ENCODE results near the gene ZFAND5.
A peak's percentile ranks its signal among the peaks of the same experiment; 100 is the strongest.

The ZFAND5 gene, protein sequence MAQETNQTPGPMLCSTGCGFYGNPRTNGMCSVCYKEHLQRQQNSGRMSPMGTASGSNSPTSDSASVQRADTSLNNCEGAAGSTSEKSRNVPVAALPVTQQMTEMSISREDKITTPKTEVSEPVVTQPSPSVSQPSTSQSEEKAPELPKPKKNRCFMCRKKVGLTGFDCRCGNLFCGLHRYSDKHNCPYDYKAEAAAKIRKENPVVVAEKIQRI

DNA sequence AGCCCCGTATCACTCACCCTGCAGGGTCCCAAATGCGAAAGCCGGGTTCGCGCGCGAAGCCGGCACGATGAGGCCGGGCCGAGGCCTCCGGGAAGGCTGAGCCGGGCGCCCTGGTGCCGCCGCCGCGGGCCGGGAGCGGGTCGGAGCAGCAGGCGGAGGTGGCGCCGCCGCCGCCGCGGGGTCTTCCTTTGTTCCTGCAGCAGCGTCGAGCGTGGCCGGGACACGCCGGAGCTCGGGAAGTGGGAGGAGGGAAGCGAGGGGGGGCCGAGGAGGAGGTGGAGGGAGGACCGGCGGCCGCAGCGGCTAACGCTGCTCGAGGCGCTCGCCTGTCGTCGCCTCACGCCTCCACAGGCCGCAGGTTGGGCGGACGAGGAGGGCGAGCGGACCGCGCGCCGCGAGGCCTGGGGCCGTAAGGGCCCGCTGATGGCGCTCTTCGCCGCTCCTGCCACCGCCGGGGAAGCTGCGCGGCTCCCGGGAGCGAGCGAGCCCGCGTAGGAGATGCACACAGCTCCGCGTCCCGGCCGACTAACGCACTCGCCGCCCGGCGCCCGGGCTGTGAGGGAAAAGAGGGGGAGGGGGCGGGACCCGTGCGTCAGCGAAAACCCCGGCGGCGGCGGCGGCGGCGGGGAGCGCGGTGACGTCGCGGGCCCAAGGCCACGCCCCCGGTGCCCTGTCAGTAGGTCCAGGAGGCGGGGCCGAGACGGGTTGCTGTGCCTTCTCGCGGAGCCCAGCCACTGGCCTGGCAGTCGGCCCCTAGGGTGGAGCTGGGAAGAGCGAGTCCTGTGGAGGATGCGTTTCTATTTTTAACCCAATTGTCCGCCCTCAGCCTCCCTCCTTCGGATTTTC lies at the start of gene ZFAND5:
ZFAND5 (minus strand) TSS at position 530 of the 846 bp plus-strand sequence. CDS start 4,430 bp downstream, outside the sequence.
- peak; percentile 70 to 94 (median 86) for DNase-seq

DNA sequence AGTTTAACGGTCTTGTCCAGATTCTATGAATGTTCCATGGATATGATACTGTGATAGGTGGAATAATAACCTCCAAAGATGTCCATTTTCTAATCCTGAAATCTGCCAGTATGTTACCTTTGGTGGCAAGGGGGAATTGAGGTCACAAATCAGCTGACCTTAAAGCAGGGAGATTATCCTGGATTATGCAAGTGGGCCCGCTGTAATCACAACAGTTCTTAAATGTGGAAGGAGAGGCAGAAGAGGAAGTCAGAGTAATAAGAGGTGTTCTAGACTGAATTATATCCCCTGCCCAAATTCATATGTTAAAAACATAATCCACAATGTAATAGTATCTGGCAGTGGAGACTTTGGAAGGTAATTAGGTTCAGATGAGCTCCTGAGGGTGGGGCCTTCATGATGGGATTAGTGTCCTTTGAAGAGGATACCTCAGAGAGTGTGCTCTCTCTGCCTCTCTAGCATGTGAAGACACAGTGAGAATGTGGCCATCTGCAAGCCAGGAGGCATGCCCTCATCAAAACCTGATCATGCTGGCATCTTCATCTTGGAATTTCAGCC lies 47.6 kb upstream of the ZFAND5 start:
- DNase-seq: no peak

DNA sequence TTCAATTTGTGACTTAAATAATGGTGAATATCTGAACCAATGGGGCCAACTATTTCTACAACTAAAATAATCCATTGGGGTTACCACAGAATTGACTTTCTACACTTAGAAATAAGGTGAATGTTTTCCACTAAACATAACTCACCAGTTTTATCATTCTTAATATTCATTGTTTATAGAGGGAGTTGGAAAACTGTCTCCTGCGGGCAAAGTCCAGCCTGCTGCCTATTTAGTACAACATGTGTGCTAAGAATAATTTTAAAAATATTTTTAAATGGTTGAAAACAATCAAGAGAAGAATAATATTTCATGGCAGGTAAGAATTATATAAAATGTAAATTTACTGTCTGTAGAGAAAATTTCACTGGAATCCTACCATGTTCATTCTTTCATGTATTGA lies 45.2 kb upstream of the ZFAND5 start:
- no peak for DNase-seq

DNA sequence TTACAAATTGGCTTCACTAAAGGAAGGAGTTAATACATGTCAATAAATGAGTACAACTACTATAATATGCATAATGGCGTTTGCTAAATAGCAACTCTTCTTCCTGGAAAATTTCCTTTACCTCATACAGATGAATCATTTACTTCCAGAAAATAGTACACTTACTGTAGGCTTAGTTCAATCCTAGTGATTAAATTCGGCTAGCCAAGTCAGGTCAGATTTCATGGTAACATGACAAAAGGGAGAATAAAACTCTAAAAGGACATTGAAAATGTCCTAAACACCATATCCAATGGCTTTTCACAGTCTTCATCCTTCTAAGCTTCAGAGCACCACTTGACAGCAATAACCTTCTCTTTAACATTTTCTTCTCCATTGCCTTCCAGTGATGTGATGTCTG lies 42.1 kb upstream of the ZFAND5 start:
- DNase-seq: no peak

DNA sequence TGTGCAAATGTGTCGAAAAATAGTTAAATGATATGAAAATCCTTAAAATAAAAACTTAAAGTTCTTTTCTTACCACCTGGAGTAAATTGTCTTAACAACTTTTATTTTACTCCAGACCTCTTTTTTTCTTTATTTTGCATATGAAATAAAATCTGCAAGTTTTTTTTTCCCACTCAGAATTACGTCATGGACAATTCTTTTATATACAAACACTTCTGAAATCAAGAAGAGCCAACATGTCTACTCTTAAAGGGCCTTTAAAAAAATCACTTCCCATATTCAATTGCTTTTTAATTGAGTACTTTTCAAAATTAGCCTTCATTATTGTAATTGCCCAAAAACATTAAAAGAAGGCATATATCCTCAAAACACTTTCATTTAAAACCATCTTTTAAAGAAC lies 37.7 kb upstream of the ZFAND5 start:
- DNase-seq: no peak

DNA sequence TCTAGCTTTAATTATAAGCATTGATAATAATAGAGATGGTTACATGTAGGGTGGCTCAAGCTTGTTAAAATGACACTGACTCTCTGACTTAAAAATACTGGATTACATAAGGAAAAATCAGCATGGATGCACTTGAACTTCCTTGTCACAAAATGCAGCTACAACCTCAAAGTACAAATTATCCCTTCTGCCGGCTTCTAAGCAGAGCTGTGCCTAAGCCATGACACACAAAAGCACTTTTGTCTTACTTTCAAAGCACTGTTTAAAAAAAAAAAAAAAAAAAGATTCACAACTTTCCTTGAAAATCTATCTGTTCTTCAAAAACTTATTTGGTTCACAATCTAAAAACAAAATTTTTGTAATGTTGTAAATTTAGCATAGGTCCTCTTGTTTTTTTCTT lies 36.4 kb upstream of the ZFAND5 start:
- no peak for DNase-seq

DNA sequence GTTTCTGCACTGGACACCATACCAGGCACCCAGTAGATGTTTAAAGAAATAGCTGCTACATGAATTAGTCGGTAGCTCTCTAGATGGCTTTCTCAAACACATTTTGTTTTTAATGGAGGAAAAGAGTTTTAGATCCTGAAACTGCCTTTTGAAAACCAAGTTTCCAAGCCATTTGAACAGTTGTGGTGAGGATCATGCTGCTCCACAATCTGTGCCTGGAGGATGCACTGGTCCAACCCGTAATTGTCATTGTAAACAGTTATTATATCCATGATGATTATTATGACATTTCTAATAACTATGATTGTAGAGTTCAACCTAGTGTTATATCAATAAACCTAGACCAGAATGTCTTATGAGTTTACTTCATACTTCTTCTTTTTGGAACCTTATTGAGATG lies 35.9 kb upstream of the ZFAND5 start:
- DNase-seq: no peak

DNA sequence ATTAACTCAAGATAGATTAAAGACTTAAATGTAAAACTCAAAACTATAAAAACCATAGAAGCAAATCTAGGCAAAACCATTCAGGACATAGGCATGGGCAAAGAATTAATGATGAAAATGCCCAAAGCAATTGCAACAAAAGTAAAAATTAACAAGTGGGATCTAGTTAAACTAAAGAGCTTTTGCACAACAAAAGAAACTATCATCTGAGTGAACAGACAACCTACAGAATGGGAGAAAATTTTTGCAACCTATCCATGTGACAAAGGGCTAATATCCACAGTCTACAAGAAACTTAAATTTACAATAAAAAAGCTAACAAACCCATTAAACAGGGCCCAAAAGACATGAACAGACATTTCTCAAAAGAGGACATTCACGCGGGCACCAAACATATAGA lies 34.4 kb upstream of the ZFAND5 start:
- no peak for DNase-seq

DNA sequence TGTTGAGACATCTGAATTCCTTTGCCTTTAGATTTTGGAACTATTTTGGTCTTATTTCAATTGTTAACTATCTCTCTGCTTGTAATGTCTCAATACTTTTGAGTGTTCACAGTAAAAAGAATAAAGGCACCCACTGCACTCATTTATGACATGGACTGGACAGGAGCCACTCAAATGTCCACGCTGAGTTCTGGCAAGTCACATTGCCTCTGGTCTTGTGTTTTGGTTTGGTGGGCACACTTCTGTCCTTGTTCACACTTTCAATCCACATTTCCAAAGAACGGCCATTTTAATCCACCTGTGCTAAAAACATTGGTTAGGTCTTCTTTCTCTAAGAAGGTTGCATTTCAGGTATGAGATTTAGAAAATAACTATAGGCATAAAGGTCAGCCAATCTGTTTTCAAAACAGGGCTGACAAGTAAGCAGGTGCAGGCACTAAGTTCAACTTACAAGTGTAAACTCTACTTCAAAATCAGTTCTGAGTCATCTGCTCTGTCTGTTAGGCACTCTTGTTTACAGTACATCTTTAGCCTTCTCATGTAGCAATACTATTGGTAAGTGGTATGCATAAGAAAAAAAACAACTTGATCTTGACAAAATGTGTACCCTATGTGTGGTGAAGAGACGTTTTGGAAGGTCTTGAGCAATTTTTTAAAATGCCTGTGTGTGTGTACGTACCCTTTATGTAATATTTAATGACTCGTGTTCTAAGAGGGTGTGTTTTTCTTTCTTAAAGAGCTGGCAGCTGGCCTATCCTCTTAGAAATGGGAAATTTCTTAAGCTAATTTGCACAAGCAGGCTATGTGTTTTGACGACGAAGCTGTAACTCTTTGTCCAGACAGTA lies 31.5 kb upstream of the ZFAND5 start:
- DNase-seq: no peak

DNA sequence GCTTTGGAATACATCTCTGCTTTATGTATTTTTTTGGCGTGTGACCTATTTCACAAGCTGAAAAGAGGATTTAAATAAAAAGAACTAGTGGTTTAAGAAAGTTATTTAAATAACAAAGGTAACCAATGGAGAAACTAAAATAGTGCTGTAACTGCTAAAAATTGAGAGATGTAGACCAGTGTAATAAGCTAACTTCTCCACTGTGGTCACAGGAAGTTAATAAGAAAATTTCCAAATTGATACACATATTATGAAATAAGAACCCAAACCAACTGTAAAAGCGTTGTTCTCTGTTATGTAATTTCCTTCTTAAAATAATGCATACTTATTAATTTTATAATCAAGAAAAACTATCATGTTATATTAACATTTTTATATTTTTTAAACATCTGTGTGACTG lies 29.1 kb upstream of the ZFAND5 start:
- no peak for DNase-seq

DNA sequence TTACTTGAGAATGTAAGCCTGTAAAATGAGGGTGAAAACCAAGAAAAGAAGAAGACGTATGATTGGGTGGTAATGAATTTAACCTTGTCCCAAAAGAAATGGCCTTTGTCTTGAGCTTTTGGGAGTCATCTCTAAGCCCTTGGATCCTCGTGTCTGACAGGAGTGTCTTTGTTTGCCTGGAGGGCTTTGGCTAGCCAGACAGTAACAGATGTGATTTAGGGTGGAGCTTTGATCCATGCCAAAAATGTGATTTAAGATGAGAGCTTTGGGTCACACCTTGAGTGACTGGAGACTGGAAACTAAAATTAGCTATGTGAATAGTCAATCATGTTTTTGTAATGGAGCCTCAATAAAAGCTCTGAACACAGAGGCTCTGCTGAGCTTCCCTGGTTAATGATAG lies 25.9 kb upstream of the ZFAND5 start:
- no peak for DNase-seq

DNA sequence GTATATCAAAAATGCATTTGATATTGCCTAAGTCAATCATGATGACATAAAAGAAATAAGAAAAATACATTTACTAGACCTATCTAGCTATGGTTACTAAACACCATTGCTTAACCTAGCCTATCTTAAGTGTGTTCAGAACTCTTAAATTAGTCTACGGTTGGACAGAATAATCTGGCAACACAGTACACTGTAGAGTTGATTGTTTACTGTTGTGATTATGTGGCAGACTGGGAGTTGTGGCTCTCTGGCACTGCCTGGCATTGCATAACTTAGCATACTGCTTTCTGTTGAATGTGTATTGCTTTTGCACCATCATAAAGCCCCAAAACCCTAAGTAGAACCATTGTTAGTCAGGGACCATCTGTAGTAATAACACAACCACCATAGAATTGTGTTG lies 21.2 kb upstream of the ZFAND5 start:
- DNase-seq: no peak

DNA sequence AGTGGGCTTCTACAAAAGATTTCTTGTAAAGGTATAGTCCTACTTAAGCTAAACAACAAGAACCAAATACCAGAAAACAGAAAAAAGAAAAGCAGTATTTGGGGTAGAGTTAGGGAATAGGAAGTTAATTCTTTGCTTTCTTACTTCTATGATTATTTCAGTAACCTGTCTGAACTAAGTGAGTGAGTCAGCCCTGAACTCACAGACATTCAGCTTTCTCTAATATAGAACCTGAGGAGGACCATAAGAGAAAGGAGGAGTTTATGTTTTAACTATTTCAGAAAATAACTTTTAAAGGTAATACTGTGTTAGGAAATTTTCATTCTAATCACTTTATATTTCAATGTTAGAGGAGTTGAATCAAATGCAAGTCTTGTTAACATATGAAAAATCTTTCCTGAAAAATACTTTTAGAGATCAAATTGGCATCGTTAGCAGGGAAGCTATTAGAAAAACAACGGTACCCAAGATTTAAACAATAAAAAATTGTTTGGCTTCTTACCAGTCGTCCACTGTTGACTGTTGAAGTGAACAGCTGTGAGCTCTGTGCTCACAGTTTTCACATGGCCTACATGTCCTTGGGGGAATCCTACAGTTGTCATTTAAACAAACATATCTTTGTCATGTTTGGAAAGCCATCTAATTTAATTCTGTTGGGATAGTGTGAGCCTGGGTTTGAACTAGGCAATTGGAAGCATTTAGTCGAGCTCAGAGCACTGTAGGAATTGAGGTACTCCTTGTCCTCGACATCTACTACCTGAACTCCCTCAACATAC lies 19.9 kb upstream of the ZFAND5 start:
- no peak for DNase-seq

DNA sequence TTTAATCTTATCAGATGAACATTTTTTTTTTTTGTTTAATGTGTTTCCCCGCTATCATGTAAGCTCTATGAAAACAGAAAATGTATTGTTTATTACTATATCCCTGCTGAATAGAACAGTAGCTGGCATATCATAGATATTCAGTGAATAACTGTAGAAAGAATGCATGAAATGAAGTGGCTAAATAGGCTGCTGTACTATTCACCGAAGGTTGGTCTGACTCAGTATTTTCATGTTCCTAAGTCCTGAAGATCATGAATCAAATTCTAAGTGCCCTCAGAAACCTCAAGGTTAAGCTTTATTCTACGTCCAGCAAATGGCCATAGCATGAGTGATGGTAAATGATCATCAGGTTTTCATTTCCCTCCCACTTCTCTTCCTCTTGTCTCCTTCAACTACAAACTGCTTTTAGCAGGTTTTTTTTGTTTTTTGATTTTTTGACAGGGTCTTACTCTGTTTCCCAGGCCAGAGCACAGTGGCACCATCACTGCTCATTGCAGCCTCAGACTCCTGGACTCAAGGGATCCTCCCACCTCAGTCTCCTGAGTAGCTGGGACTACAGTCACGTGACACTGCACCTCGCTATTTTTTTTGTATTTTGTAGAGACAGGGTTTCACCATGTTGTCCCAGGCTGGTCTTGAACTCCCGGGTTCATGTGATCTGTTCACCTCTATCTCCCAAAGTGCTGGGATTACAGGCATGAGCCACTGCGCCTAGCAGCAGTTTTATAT lies 19.1 kb upstream of the ZFAND5 start:
- DNase-seq: no peak

DNA sequence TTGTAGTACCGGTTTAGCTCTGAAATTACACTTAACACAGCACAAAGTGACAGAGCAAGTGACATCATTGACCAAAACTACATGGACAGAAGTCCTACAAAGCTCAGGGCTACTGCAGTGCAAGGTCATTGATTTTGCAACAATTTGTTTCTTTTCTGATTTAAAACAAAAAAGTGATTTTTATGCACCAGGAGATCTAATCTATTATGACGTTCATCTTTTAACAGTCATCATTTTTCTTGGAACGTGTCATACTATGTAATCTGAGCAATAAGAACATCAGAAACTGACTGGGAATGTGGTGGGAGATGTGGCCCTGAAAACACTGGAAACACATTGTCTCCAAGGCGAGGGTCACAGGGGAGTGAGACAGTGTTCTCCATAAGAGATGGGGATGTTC lies 17.4 kb upstream of the ZFAND5 start:
- no peak for DNase-seq

DNA sequence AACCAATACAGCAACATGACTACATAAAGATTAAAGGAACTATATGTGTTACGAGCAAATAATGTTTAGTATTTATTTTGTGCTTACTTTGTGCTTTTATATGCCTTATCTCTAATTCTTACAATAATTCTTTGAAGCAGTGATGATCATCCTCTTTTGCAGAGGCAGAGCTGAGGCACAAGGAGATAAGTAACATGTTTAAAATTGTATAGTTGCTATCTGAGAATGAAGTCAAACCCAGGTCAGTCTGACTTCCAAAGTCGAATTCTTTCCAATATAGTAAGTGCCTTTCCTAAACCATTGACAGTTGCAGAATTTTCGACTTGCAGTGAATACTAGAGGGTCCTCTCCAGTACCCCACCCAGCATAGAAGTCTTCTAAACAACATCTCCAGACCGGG lies 12.0 kb upstream of the ZFAND5 start:
- no peak for DNase-seq

DNA sequence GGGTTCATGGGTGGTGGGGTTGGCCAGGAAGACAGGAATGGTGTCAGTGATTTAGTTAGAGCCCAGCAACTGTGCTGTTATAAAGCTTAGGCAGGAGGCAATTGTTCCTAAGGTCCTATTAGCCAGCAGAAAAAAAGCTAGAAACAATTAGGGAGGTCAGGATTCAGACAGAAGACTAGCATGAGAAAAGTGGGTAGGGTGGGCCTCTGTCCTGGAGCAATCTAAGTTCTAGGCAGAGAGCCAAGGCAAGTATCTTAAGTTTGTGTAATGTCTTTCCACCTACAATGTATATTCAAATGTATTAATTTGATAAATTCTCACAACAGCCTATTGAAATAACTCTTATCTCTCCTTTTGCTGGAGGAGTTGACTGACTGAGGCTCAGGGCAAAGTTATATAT lies 6.1 kb upstream of the ZFAND5 start:
- no peak for DNase-seq

DNA sequence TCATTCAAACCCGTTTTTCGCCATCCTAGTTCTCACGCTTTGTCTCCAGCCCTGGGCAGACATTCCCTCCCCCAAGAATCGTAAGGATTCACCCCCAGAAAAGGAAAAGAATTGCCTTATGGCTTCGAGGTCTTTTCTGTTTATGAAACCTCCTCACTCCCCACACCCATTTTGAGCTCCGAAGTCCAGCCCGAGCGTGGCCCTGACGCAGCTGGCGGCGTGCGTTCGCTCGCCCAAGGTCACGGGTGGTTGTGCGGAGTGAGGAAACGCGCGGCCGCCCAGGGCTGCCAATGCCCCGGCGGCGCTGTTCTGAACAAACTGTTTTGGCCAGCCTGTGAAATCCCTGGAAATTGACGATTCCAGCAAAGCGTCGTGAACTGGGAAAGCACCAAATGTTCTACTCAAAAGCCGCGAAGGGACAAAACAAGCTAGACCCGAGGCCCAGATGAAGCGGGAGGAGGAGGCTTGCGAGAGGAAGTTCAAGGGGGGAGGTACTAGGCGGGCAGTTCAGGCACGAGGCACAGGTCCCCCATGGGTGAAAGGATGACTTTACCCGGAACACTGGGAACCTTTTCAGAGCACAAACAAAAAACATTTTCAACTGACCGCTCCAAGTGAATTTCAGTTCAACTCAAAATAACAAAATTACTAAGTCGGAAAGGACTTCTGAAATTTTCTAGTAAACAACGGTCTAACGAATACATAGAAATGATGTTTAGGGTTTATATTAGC lies 683 bp upstream of the ZFAND5 start:
- peak; percentile 7 to 54 (median 30) for DNase-seq

DNA sequence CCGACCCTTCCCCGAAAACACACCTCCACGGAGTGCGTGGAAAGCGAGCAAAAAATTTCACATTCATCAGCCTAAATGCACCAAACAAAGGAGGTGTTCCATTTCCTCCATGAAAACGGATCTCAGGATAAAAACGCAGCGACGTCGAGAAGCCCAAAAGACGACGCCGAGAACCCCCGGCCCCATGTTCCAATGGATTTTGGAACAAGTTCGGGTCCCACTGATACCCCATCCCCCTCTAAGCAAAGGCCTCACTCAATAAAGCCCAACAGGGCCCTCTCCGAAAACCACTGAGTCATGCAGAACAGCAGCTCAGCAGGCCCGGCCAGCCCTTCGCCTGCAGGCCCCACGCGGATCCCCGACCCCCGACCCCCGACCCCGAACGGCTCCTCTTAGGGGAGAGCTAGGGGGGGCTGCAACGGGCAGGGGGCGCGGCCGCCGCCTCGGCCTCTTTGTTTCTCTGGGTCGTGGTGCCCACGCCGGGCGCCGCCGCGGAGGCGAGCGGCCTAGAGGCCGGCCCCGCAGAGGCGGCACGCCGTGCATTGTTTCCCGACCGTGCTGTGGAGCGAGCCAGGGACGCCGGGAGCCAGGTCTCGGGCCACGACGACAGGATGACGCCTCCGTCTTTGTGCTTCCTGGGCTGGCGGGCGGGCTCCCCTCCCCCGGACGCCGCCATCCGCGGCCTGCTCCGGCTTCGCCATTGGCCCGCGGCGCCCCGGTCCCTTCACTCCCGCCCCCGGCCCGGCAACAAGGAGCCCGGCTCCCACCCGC lies 915 bp downstream of the ZFAND5 start:
- DNase-seq: peak; percentile 33 to 67 (median 48)

DNA sequence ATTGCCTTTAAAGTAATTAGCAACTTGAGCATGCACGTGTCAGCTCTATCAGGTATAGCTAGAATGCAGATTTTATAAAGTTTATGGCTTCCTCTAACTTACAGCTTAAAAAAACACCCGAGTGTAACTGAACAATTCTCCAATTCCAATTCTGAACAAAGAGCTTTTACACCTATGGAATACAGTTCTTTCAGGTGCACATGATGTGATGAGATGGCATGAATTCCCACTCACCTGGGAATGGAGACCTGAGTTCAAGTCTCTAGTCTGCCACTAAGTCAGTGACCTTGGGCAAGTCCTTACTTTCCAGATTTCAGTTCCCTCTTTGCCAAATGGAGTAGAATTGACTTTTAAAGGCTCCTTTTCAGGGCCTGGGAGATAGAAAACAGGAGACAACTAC lies 1.8 kb downstream of the ZFAND5 start:
- DNase-seq: no peak

Data from activated naive CD4-positive, alpha-beta T cell (primary cell).